Neural cell (in vitro differentiated cells): ENCODE measurements around the gene BLM.

Source experiments
- CTCF ChIP-seq: fragments of 450-650 bp; IDR thresholded peaks from 2 replicates; pipeline ENCODE4 v1.5.1; 2014; ENCODE audit warnings: antibody characterized with exemption, mild to moderate bottlenecking, moderate library complexity; ENCODE audit not compliant: poor library complexity, severe bottlenecking
- EZH2 ChIP-seq: fragments of 200-600, 300-800 bp; shearing (Covaris generic), sonication (generic); IDR thresholded peaks from 2 replicates; pipeline ENCODE4 v1.6.1; 2014; ENCODE audit warnings: antibody characterized with exemption, low read length, borderline replicate concordance, mild to moderate bottlenecking; ENCODE audit not compliant: insufficient read depth, poor library complexity, severe bottlenecking
- RAD21 ChIP-seq: fragments of 450-650 bp; conservative IDR thresholded peaks from 2 replicates; pipeline ENCODE4 v1.6.1; 2014; ENCODE audit warnings: antibody characterized with exemption, mild to moderate bottlenecking, moderate library complexity
- REST ChIP-seq: IDR thresholded peaks from 2 replicates; pipeline ENCODE4 v1.6.1; 2012; ENCODE audit warnings: borderline replicate concordance

- no peak for TF ChIP-seq EZH2
- TF ChIP-seq RAD21 = no peak
- no peak for TF ChIP-seq REST
- TF ChIP-seq CTCF = no peak
These were observed 91.5 kb downstream of the BLM start for GRCh38 chr15:90808517-90809235.
